ENCODE measurements around the gene RAMP1. TPM values are rescaled to one million over a fixed set of nuclear protein-coding genes. Genes with fewer than 3 reads are reported as not detected.
"Not testable (repeated sequence)": the region's sequence is repeated elsewhere in the genome, so short reads cannot be mapped to it uniquely, and the experiment has no call there.

The RAMP1 gene
- total RNA-seq, 2 experiments from 2014 or later: 8.1 to 9.6 TPM

- no peaks in the 10 kb centered on the region for H3K36me3 Mint-ChIP-seq (ENCODE audit: low read depth)
- H3K4me3 Mint-ChIP-seq: no peak overlapping the region
- no peaks in the 10 kb centered on the region for H3K9me3 Mint-ChIP-seq
- no peak for DNase-seq
- CTCF ChIA-PET: interaction anchor here (1.4 kb wide), 1 partner anchor 7 kb away, joined by 5 read pairs; no protein-coding TSS in a partner anchor
- peaks cover 44% of the 10 kb centered on the region for H3K27me3 Mint-ChIP-seq
- peaks cover 11% of the 10 kb centered on the region for H3K4me1 Mint-ChIP-seq
- POLR2A ChIA-PET: no interaction called here
- no peak overlapping the region for H3K27ac Mint-ChIP-seq
These were observed 6.2 kb downstream of the RAMP1 start for GRCh38 chr2:237865623-237866041.

GRCh38 chr2:237866101-237866621 is 6.7 kb downstream of the RAMP1 start:
- Mint-ChIP-seq H3K27me3 (peaks cover 40% of the 10 kb centered on the region), H3K9me3 (no peaks in the 10 kb centered on the region), H3K27ac (no peak overlapping the region), H3K36me3 (ENCODE audit: low read depth) (no peaks in the 10 kb centered on the region), H3K4me3 (no peak overlapping the region), H3K4me1 (peaks cover 11% of the 10 kb centered on the region)
- ChIA-PET POLR2A (no interaction called here), CTCF (interaction anchor here (1.4 kb wide), 1 partner anchor 8 kb away, joined by 5 read pairs; no protein-coding TSS in a partner anchor)
- no peak for DNase-seq

- Mint-ChIP-seq H3K4me1 (peaks cover 11% of the 10 kb centered on the region), H3K9me3 (no peaks in the 10 kb centered on the region), H3K27me3 (peaks cover 27% of the 10 kb centered on the region), H3K4me3 (no peak overlapping the region), H3K36me3 (ENCODE audit: low read depth) (no peaks in the 10 kb centered on the region), H3K27ac (no peak overlapping the region)
- DNase-seq: peak; percentile 6
- ChIA-PET POLR2A (no interaction called here), CTCF (no interaction called here)
These were observed 8.0 kb downstream of the RAMP1 start for GRCh38 chr2:237867465-237867864.

- DNase-seq: peak; percentile 6
- H3K9me3 Mint-ChIP-seq; H3K4me3 Mint-ChIP-seq; H3K27ac Mint-ChIP-seq; H3K36me3 Mint-ChIP-seq (ENCODE audit: low read depth); CTCF ChIA-PET: not testable (repeated sequence)
- peaks cover 11% of the 10 kb centered on the region for H3K4me1 Mint-ChIP-seq
- POLR2A ChIA-PET: interaction anchor here (1.0 kb wide), 1 partner anchor 84 kb away, joined by 3 read pairs; no protein-coding TSS in a partner anchor
- peaks cover 27% of the 10 kb centered on the region for H3K27me3 Mint-ChIP-seq
These were observed 8.7 kb downstream of the RAMP1 start for GRCh38 chr2:237868074-237868473.

GRCh38 chr2:237868631-237869342 is 9.4 kb downstream of the RAMP1 start:
- ChIA-PET CTCF (interaction anchor here (0.6 kb wide), 1 partner anchor 11 kb away, joined by 3 read pairs; no protein-coding TSS in a partner anchor), POLR2A (interaction anchor here (1.0 kb wide), 1 partner anchor 83 kb away, joined by 3 read pairs; no protein-coding TSS in a partner anchor)
- Mint-ChIP-seq H3K27me3 (peaks cover 27% of the 10 kb centered on the region), H3K4me1 (peaks cover 13% of the 10 kb centered on the region), H3K36me3 (ENCODE audit: low read depth) (no peaks in the 10 kb centered on the region), H3K4me3 (no peak overlapping the region), H3K27ac (no peak overlapping the region), H3K9me3 (no peaks in the 10 kb centered on the region)
- DNase-seq: peak; percentile 7

GRCh38 chr2:237869343-237870102 is 10.1 kb downstream of the RAMP1 start:
- POLR2A ChIA-PET: no interaction called here
- Mint-ChIP-seq H3K9me3 (no peaks in the 10 kb centered on the region), H3K36me3 (ENCODE audit: low read depth) (no peaks in the 10 kb centered on the region), H3K4me1 (peaks cover 13% of the 10 kb centered on the region), H3K27me3 (peaks cover 27% of the 10 kb centered on the region), H3K4me3 (no peak overlapping the region), H3K27ac (no peak overlapping the region)
- DNase-seq: peak; percentile 7
- CTCF ChIA-PET: no interaction called here

GRCh38 chr2:237870126-237870525 is 10.7 kb downstream of the RAMP1 start:
- DNase-seq: no peak
- no peak overlapping the region for H3K4me3 Mint-ChIP-seq
- H3K36me3 Mint-ChIP-seq (ENCODE audit: low read depth): no peaks in the 10 kb centered on the region
- H3K4me1 Mint-ChIP-seq: peaks cover 13% of the 10 kb centered on the region
- H3K9me3 Mint-ChIP-seq: no peaks in the 10 kb centered on the region
- CTCF ChIA-PET: no interaction called here
- POLR2A ChIA-PET: no interaction called here
- no peak overlapping the region for H3K27ac Mint-ChIP-seq
- H3K27me3 Mint-ChIP-seq: peaks cover 27% of the 10 kb centered on the region

- POLR2A ChIA-PET: no interaction called here
- no peak overlapping the region for H3K27ac Mint-ChIP-seq
These were observed 11.6 kb downstream of the RAMP1 start for GRCh38 chr2:237870754-237871651.

GRCh38 chr2:237872178-237872887 is 12.9 kb downstream of the RAMP1 start:
- no peak overlapping the region for H3K27ac Mint-ChIP-seq
- H3K4me3 Mint-ChIP-seq: no peak overlapping the region
- ChIA-PET CTCF (no interaction called here), POLR2A (no interaction called here)
- no peaks in the 10 kb centered on the region for H3K9me3 Mint-ChIP-seq
- peak; percentile 3 for DNase-seq
- H3K4me1 Mint-ChIP-seq: peaks cover 13% of the 10 kb centered on the region
- H3K36me3 Mint-ChIP-seq (ENCODE audit: low read depth): no peaks in the 10 kb centered on the region
- H3K27me3 Mint-ChIP-seq: peaks cover 24% of the 10 kb centered on the region

More at GRCh38 chr2:237870754-237871651, 11.6 kb downstream of the RAMP1 start:
- CTCF ChIA-PET: no interaction called here
- Mint-ChIP-seq H3K4me3 (no peak overlapping the region), H3K9me3 (no peaks in the 10 kb centered on the region), H3K36me3 (ENCODE audit: low read depth) (no peaks in the 10 kb centered on the region), H3K4me1 (peaks cover 13% of the 10 kb centered on the region), H3K27me3 (peaks cover 27% of the 10 kb centered on the region)
- DNase-seq: peak; percentile 10

GRCh38 chr2:237873421-237873831 is 14.0 kb downstream of the RAMP1 start:
- no peak overlapping the region for H3K4me3 Mint-ChIP-seq
- no peak overlapping the region for H3K27ac Mint-ChIP-seq
- POLR2A ChIA-PET: interaction anchor here (0.8 kb wide), 1 partner anchor 187 kb away, joined by 3 read pairs; the partner anchor contains the start of gene SCLY
- CTCF ChIA-PET: no interaction called here
- no peaks in the 10 kb centered on the region for H3K36me3 Mint-ChIP-seq (ENCODE audit: low read depth)
- H3K4me1 Mint-ChIP-seq: peaks cover 13% of the 10 kb centered on the region
- peaks cover 20% of the 10 kb centered on the region for H3K27me3 Mint-ChIP-seq
- DNase-seq: no peak
- H3K9me3 Mint-ChIP-seq: no peaks in the 10 kb centered on the region

GRCh38 chr2:237873897-237874551 is 14.6 kb downstream of the RAMP1 start:
- H3K4me3 Mint-ChIP-seq: no peak overlapping the region

More at GRCh38 chr2:237873897-237874551, 14.6 kb downstream of the RAMP1 start:
- no peak for DNase-seq
- Mint-ChIP-seq H3K27me3 (peaks cover 14% of the 10 kb centered on the region), H3K27ac (no peak overlapping the region), H3K4me1 (peaks cover 8% of the 10 kb centered on the region), H3K36me3 (ENCODE audit: low read depth) (no peaks in the 10 kb centered on the region), H3K9me3 (no peaks in the 10 kb centered on the region)
- POLR2A ChIA-PET: no interaction called here
- CTCF ChIA-PET: no interaction called here

All from activated CD4-positive, alpha-beta memory T cell treated with anti-CD3 and anti-CD28 coated beads, Interleukin-2, amount 10 ng/mL, durations not matched to agents 7 days and 5 days (primary cell).